ENCODE data around the gene TAF11L8. TPM values are rescaled to one million over a fixed set of nuclear protein-coding genes. Genes with fewer than 3 reads are reported as not detected.
"Not testable (repeated sequence)": the region's sequence is repeated elsewhere in the genome, so short reads cannot be mapped to it uniquely, and the experiment has no call there.

The TAF11L8 gene
- not detected for total RNA-seq

GRCh38 chr5:17590860-17591259, at the start of gene TAF11L8:
Gene TAF11L8, minus strand, starts transcription at chr5:17590960.
- in situ Hi-C loops (cut with MboI; ENCODE audit: low sequenced_read_pairs in 4 of 4); H3K27ac ChIP-seq; H3K4me3 ChIP-seq; intact Hi-C loops (cut with DNase I; ENCODE audit: low total_unique reads); H3K9me3 ChIP-seq; H3K4me1 ChIP-seq; H3K27me3 ChIP-seq; H3K36me3 ChIP-seq; DNase-seq; ATAC-seq: not testable (repeated sequence)

- H3K4me3 ChIP-seq, result no peak within 1 kb of the TSS
- H3K27me3 ChIP-seq, result no peaks in the 10 kb centered on the region
- H3K4me1 ChIP-seq, result no peaks in the 10 kb centered on the region
- DNase-seq (no peak), ATAC-seq (no peak)
- in situ Hi-C loops (cut with MboI; ENCODE audit: low sequenced_read_pairs in 4 of 4) (no loop called here), intact Hi-C loops (cut with DNase I; ENCODE audit: low total_unique reads) (no loop called here)
- TF ChIP-seq POLR2A (IDR thresholded peaks at IDR 0.05) (no peak), CTCF (IDR thresholded peaks at IDR 0.05 in 4 of 5, conservative IDR thresholded peaks at IDR 0.05 in 1 of 5) (no peak)
- no peak within 1 kb of the TSS for H3K27ac ChIP-seq
- H3K36me3 ChIP-seq, result no peaks in the 10 kb centered on the region
- H3K9me3 ChIP-seq, result no peaks in the 10 kb centered on the region
These were observed 43.4 kb upstream of the TAF11L8 start, which contains the start of gene TAF11L14 for GRCh38 chr5:17634160-17634559. Gene TAF11L14, plus strand, starts transcription at chr5:17634460.

- ATAC-seq; H3K9me3 ChIP-seq; H3K4me3 ChIP-seq; DNase-seq; H3K4me1 ChIP-seq; H3K36me3 ChIP-seq; H3K27me3 ChIP-seq; in situ Hi-C loops (cut with MboI; ENCODE audit: low sequenced_read_pairs in 4 of 4); H3K27ac ChIP-seq; intact Hi-C loops (cut with DNase I; ENCODE audit: low total_unique reads): not testable (repeated sequence)
These were observed 41.0 kb upstream of the TAF11L8 start, which contains the start of gene TAF11L13 for GRCh38 chr5:17631788-17632187. Gene TAF11L13, plus strand, starts transcription at chr5:17632088.

GRCh38 chr5:17625686-17626085, 34.9 kb upstream of the TAF11L8 start:
- no peak for ATAC-seq
- Histone ChIP-seq H3K4me3 (no peak overlapping the region), H3K4me1 (no peaks in the 10 kb centered on the region), H3K9me3 (no peaks in the 10 kb centered on the region), H3K27ac (no peak overlapping the region), H3K36me3 (no peaks in the 10 kb centered on the region), H3K27me3 (no peaks in the 10 kb centered on the region)
- DNase-seq, result no peak
- intact Hi-C loops (cut with DNase I; ENCODE audit: low total_unique reads), result no loop called here
- TF ChIP-seq CTCF (IDR thresholded peaks at IDR 0.05 in 4 of 5, conservative IDR thresholded peaks at IDR 0.05 in 1 of 5) (no peak), POLR2A (IDR thresholded peaks at IDR 0.05) (no peak)
- in situ Hi-C loops (cut with MboI; ENCODE audit: low sequenced_read_pairs in 4 of 4), result no loop called here

- intact Hi-C loops (cut with DNase I; ENCODE audit: low total_unique reads), result no loop called here
These were observed 29.9 kb upstream of the TAF11L8 start for GRCh38 chr5:17620627-17621026.

More at GRCh38 chr5:17620627-17621026, 29.9 kb upstream of the TAF11L8 start:
- Histone ChIP-seq H3K9me3 (no peaks in the 10 kb centered on the region), H3K4me3 (no peak overlapping the region), H3K27me3 (no peaks in the 10 kb centered on the region), H3K27ac (no peak overlapping the region), H3K36me3 (no peaks in the 10 kb centered on the region), H3K4me1 (no peaks in the 10 kb centered on the region)
- in situ Hi-C loops (cut with MboI; ENCODE audit: low sequenced_read_pairs in 4 of 4), result no loop called here
- no peak for ATAC-seq
- TF ChIP-seq CTCF (IDR thresholded peaks at IDR 0.05 in 4 of 5, conservative IDR thresholded peaks at IDR 0.05 in 1 of 5) (no peak), POLR2A (IDR thresholded peaks at IDR 0.05) (no peak)
- DNase-seq, result no peak
